Effector CD8-positive, alpha-beta T cell (primary cell): ENCODE results near the gene SHISAL2A.

Experiments
- DNase-seq: peaks from one replicate; lab custom pipeline; 2025; lab: John Stamatoyannopoulos, UW
- total RNA-seq, 4 experiments: gene quantifications; one replicate each; lab custom pipeline; 2026; lab: John Stamatoyannopoulos, UW

SHISAL2A gene
- total RNA-seq = 5.1 to 21.0 (median 15.2) reads per million in 4 experiments

- DNase-seq = peak; percentile 37
Observed at GRCh38 chr1:52632732-52633290, at the start of gene SHISAL2A. SHISAL2A (plus strand) TSS chr1:52633168; CDS start chr1:52633494, 326 bp downstream.

GRCh38 chr1:52585474-52585873 lies 47.5 kb upstream of the SHISAL2A start:
- no peak for DNase-seq

GRCh38 chr1:52588027-52588426 lies 44.9 kb upstream of the SHISAL2A start:
- DNase-seq = no peak

- no peak for DNase-seq
Observed at GRCh38 chr1:52588535-52588934, 44.4 kb upstream of the SHISAL2A start.

GRCh38 chr1:52590266-52590665 lies 42.7 kb upstream of the SHISAL2A start:
- no peak for DNase-seq

- DNase-seq = no peak
Observed at GRCh38 chr1:52592637-52593323, 40.2 kb upstream of the SHISAL2A start.

GRCh38 chr1:52593495-52593894 lies 39.5 kb upstream of the SHISAL2A start:
- DNase-seq = no peak

- no peak for DNase-seq
Observed at GRCh38 chr1:52595061-52595460, 37.9 kb upstream of the SHISAL2A start.

- DNase-seq = no peak
Observed at GRCh38 chr1:52597912-52598311, 35.1 kb upstream of the SHISAL2A start.

GRCh38 chr1:52598729-52599128 lies 34.2 kb upstream of the SHISAL2A start:
- no peak for DNase-seq

- no peak for DNase-seq
Observed at GRCh38 chr1:52599236-52599635, 33.7 kb upstream of the SHISAL2A start.

- DNase-seq = no peak
Observed at GRCh38 chr1:52600533-52601179, 32.3 kb upstream of the SHISAL2A start.

- no peak for DNase-seq
Observed at GRCh38 chr1:52601519-52601918, 31.4 kb upstream of the SHISAL2A start.

- peak; percentile 38 for DNase-seq
Observed at GRCh38 chr1:52601991-52602855, 30.7 kb upstream of the SHISAL2A start, which contains the start of gene GPX7. GPX7 (plus strand) TSS chr1:52602371; CDS start chr1:52602410, 39 bp downstream.

- no peak for DNase-seq
Observed at GRCh38 chr1:52602856-52603600, 29.9 kb upstream of the SHISAL2A start.

- DNase-seq = no peak
Observed at GRCh38 chr1:52603630-52604029, 29.3 kb upstream of the SHISAL2A start.

- DNase-seq = no peak
Observed at GRCh38 chr1:52604063-52604770, 28.8 kb upstream of the SHISAL2A start.

- DNase-seq = no peak
Observed at GRCh38 chr1:52613636-52614373, 19.2 kb upstream of the SHISAL2A start.

GRCh38 chr1:52614671-52615070 lies 18.3 kb upstream of the SHISAL2A start:
- DNase-seq = no peak

- DNase-seq = no peak
Observed at GRCh38 chr1:52615489-52616042, 17.4 kb upstream of the SHISAL2A start.
